ENCODE data around the gene RPL10. TPM values are rescaled to one million over a fixed set of nuclear protein-coding genes. Genes with fewer than 3 reads are reported as not detected.
A peak's percentile ranks its signal among the peaks of the same experiment; 100 is the strongest.

The RPL10 gene
- polyA plus RNA-seq, 1 donor from 2014 or later, result 5,716 TPM

DNA sequence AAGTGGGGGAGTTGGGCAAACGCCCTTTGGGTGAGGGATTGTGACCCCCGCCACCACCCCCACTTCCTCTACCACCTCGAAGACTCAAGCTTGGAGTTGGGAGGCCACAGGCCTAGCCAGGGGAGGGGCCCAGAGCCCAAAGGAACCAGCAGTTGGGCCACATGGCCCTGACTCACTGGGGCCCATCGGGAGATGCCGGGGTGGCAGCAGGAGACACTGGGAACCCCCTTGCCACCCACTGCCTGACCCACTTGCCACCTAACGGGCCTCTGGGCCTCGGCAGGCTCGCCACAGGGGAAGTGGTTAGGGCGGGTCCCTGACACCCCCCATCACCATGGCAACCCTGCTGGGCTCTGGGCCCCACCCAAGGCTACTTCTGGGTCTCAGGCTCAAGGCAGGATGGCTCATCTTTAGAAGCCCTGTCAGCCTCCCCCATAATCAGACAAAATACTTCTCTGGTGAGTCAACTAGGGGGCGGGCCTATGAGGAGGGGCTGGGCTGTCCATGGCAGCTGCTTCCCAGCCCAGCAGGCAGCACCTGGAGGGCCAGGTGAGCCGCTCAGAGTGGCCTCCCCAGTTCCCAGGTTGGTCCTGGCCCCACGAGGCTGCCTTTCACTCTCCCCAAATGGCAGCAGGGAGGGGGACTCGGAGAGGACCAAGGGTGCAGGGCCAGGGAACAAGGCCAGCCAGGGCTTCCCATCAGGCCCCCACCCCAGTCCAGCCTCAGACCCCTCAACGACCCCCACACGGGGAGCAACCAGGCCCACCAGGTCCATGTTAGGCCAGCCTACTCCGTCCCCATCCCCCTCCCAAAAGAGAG is 29.3 kb upstream of the RPL10 start:
- Mint-ChIP-seq H3K4me1 (peaks cover 10 to 15% (median 13%) of the 10 kb centered on the region in 3 donors), H3K4me3 (peak overlapping the region; percentile 92 to 99 (median 98)), H3K27me3 (no peaks in the 10 kb centered on the region), H3K9me3 (no peaks in the 10 kb centered on the region), H3K36me3 (no peaks in the 10 kb centered on the region), H3K27ac (peak overlapping the region; percentile 90 to 99 (median 92))

DNA sequence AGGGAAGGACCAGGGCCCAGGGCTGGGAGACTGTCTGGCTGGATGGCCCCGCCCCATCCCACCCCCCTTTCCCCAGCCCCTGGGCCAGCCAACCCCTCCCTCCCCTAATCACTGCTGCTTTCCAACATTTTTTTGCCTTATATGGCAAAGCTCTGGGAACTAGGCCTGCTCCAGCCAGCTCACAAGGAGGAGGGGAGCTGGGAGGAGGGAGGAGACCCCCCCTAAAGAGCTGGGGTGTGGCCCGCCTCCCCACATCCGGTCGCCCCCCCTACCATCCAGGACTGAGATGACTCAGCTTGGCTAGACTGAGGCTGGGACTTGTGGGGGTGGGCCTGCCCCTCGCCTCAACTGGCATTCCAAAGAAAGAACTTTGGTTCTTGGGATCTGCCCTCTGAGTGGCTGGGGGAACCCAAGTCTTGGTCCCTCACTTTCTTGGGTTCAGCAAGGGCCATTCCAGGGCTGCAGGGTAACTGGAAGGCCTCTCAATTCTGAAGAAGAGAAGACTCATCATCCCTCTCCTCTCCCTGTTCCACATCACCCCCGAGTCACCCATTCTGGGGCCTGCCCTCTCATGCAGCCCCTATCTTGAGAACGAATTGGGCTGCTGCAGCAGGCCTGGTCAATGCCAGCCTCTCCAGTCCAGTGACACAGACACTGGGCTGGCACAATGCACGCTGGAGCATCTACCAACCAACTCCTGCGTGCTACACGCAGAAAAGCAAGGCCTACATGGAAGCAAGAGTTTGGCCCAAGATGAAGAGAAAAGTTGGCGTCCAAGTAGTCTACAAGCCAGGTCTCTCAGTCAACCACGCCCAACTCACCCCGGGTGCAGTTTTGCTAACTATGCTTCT is 28.5 kb upstream of the RPL10 start:
- Mint-ChIP-seq H3K9me3 (no peaks in the 10 kb centered on the region), H3K27ac (peak overlapping the region; percentile 94 to 99 (median 94)), H3K27me3 (no peaks in the 10 kb centered on the region), H3K36me3 (no peaks in the 10 kb centered on the region), H3K4me1 (peaks cover 10 to 15% (median 13%) of the 10 kb centered on the region in 3 donors), H3K4me3 (peak overlapping the region; percentile 92 to 99 (median 98))

DNA sequence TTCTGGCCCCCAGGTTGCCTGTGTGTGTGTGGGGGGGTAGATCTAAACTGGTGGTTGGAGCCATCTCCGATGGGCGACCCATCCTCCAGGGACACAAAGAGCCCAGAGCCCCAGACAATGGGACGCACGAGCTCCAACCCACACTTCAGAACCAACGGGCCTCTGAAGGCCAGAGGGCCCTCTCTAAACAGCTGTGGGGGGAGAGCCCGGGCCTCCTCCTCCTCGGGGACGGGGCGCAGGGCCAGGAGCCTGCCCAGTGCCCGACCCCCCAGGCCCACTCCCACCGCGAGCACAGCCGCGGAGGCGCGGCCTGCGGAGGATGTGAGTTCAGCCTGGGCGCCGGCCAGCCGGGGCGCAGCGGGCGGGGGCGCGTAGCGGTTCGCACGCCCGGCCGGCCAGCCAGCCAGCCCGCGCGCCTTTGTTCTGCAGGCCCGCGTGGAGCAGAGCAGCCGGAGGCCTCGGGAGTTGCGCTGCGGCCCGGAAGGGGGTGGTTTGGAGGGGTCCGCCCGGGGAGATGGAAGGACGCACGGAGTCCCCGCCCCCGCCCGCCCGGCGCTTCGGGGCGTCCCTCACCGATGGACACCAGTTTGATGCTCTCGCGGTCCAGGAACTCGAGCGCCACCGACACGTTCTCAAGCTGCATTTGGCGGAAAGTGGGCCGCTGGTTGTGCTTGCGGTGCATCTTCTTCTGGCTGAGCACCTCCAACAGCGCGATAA is 27.7 kb upstream of the RPL10 start:
- H3K27ac Mint-ChIP-seq, result peak overlapping the region; percentile 94 to 99 (median 94)
- peak overlapping the region; percentile 92 to 99 (median 98) for H3K4me3 Mint-ChIP-seq
- H3K36me3 Mint-ChIP-seq, result no peaks in the 10 kb centered on the region
- no peaks in the 10 kb centered on the region for H3K9me3 Mint-ChIP-seq
- H3K4me1 Mint-ChIP-seq, result peaks cover 10 to 15% (median 13%) of the 10 kb centered on the region in 3 donors
- H3K27me3 Mint-ChIP-seq, result no peaks in the 10 kb centered on the region

GRCh38 chrX:154371017-154371788 is 27.0 kb upstream of the RPL10 start:
- no peaks in the 10 kb centered on the region for H3K27me3 Mint-ChIP-seq
- H3K4me1 Mint-ChIP-seq, result peaks cover 10 to 15% (median 12%) of the 10 kb centered on the region in 3 donors
- H3K27ac Mint-ChIP-seq, result peak overlapping the region; percentile 74 to 99 (median 84)
- H3K4me3 Mint-ChIP-seq, result peak overlapping the region; percentile 84 to 99 (median 94)
- H3K9me3 Mint-ChIP-seq, result no peaks in the 10 kb centered on the region
- H3K36me3 Mint-ChIP-seq, result no peaks in the 10 kb centered on the region

GRCh38 chrX:154371789-154372300 is 26.3 kb upstream of the RPL10 start:
- peak overlapping the region; percentile 44 to 99 (median 93) for H3K27ac Mint-ChIP-seq
- H3K27me3 Mint-ChIP-seq, result no peaks in the 10 kb centered on the region
- H3K4me3 Mint-ChIP-seq, result peak overlapping the region; percentile 77 to 99 (median 89)
- no peaks in the 10 kb centered on the region for H3K36me3 Mint-ChIP-seq
- peaks cover 10 to 15% (median 12%) of the 10 kb centered on the region in 3 donors for H3K4me1 Mint-ChIP-seq
- no peaks in the 10 kb centered on the region for H3K9me3 Mint-ChIP-seq

GRCh38 chrX:154372612-154373022 is 25.6 kb upstream of the RPL10 start:
- H3K36me3 Mint-ChIP-seq, result no peaks in the 10 kb centered on the region
- H3K27me3 Mint-ChIP-seq, result no peaks in the 10 kb centered on the region
- peaks cover 0 to 2% (median 0%) of the 10 kb centered on the region in 3 donors for H3K9me3 Mint-ChIP-seq
- peak overlapping the region; percentile 44 to 99 (median 93) for H3K27ac Mint-ChIP-seq
- H3K4me3 Mint-ChIP-seq, result peak overlapping the region; percentile 72 to 93 (median 86)
- H3K4me1 Mint-ChIP-seq, result peaks cover 10 to 15% (median 12%) of the 10 kb centered on the region in 3 donors

- Mint-ChIP-seq H3K36me3 (no peaks in the 10 kb centered on the region), H3K27me3 (no peaks in the 10 kb centered on the region), H3K27ac (peak overlapping the region; percentile 39 to 99 (median 44)), H3K4me3 (peak overlapping the region; percentile 52 to 93 (median 82)), H3K4me1 (peaks cover 9 to 11% (median 11%) of the 10 kb centered on the region in 3 donors), H3K9me3 (peaks cover 0 to 2% (median 0%) of the 10 kb centered on the region in 3 donors)
These were observed 24.6 kb upstream of the RPL10 start for GRCh38 chrX:154373340-154374306.

DNA sequence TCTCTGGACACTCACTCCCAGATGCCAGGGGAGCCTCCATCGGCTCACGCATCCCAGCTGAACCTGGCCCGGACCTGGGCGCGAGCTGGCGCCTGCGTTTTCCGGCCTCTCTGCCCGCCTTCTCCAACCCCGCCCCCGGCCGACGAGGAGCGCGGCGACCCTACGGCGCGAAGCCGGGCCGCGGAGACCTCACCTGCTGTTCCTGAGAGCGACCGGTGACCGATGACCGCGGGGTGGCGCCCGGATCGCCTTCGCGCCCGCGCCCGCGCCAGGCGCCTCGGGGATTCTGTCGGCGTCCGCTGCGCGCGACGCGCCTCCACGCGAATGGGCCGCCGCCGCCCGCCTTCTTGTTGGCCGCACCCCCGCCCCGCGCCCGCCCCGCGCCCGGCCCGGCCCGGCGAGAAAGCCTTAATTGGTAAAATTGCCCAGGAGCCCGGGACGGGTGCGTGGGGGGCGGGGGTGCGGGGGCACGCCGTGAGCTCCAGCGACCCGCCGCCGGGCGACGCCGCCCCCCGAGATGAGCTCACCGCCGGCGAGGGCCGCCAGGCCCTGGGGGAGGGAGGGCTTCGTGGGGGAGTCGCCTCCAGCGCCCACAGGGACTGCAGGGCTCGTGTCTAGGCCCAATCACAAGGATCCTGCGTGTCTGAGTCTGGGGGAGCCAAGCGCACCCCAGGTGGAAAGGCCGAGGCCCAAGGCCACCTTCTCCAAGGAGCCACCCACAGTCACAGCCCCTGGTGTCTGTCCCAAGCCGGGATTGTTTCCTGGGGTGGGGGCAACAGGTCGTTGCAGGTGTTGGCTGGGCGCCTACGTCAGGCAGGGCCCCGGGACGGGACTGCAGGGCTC is 23.6 kb upstream of the RPL10 start, which contains the start of gene FLNA:
Gene FLNA, minus strand, starts transcription at position 322 of the 843 bp plus-strand sequence. CDS start 3,389 bp downstream, outside the sequence.
- Mint-ChIP-seq H3K36me3 (no peaks in the 10 kb centered on the region), H3K27me3 (no peaks in the 10 kb centered on the region), H3K4me3 (peak within 1 kb of the TSS; percentile 52 to 93 (median 82)), H3K4me1 (peaks cover 9 to 14% (median 11%) of the 10 kb centered on the region in 3 donors), H3K9me3 (peaks cover 0 to 2% (median 0%) of the 10 kb centered on the region in 3 donors), H3K27ac (peak within 1 kb of the TSS; percentile 39 to 99 (median 44))

GRCh38 chrX:154375156-154375504 is 23.0 kb upstream of the RPL10 start:
- no peaks in the 10 kb centered on the region for H3K27me3 Mint-ChIP-seq
- H3K9me3 Mint-ChIP-seq, result peaks cover 0 to 2% (median 0%) of the 10 kb centered on the region in 3 donors
- H3K4me1 Mint-ChIP-seq, result peaks cover 5 to 14% (median 11%) of the 10 kb centered on the region in 3 donors
- H3K27ac Mint-ChIP-seq, result peak overlapping the region in 1 of 3 donors; percentile 21
- peaks cover 2% of the 10 kb centered on the region for H3K36me3 Mint-ChIP-seq
- peak overlapping the region; percentile 9 to 69 (median 33) for H3K4me3 Mint-ChIP-seq

GRCh38 chrX:154376774-154377173 is 21.4 kb upstream of the RPL10 start:
- Mint-ChIP-seq H3K27ac (peak overlapping the region in 1 of 3 donors; percentile 98), H3K36me3 (peaks cover 2% of the 10 kb centered on the region), H3K9me3 (peaks cover 0 to 2% (median 0%) of the 10 kb centered on the region in 3 donors), H3K4me3 (peak overlapping the region in 2 of 4 donors; percentile 52 to 56), H3K27me3 (no peaks in the 10 kb centered on the region), H3K4me1 (peaks cover 9 to 16% (median 14%) of the 10 kb centered on the region in 3 donors)

- Mint-ChIP-seq H3K9me3 (peaks cover 0 to 2% (median 0%) of the 10 kb centered on the region in 3 donors), H3K36me3 (peaks cover 2% of the 10 kb centered on the region), H3K4me1 (peaks cover 5 to 12% (median 7%) of the 10 kb centered on the region in 3 donors), H3K4me3 (peak overlapping the region; percentile 54 to 91 (median 86)), H3K27me3 (no peaks in the 10 kb centered on the region), H3K27ac (peak overlapping the region; percentile 74 to 98 (median 90))
These were observed 19.9 kb upstream of the RPL10 start for GRCh38 chrX:154378059-154378798.
